ENCODE data around the gene AATF.

AATF gene

GRCh38 chr17:37019741-37020129 is 71.0 kb downstream of the AATF start:
- no peak overlapping the region for H3K4me3 Mint-ChIP-seq
- no peaks in the 10 kb centered on the region for H3K27me3 Mint-ChIP-seq
- H3K27ac Mint-ChIP-seq, result no peak overlapping the region
- peaks cover 72% of the 10 kb centered on the region for H3K36me3 Mint-ChIP-seq (ENCODE audit: low read depth)
- DNase-seq, result no peak
- H3K4me1 Mint-ChIP-seq (ENCODE audit: low read depth), result peaks cover 10% of the 10 kb centered on the region
- H3K9me3 Mint-ChIP-seq, result no peaks in the 10 kb centered on the region

GRCh38 chr17:37024181-37024637 is 75.5 kb downstream of the AATF start:
- Mint-ChIP-seq H3K36me3 (ENCODE audit: low read depth) (peaks cover 63% of the 10 kb centered on the region), H3K4me3 (no peak overlapping the region), H3K4me1 (ENCODE audit: low read depth) (peaks cover 30% of the 10 kb centered on the region), H3K9me3 (no peaks in the 10 kb centered on the region), H3K27me3 (no peaks in the 10 kb centered on the region), H3K27ac (peak overlapping the region; percentile 29)
- no peak for DNase-seq

- no peaks in the 10 kb centered on the region for H3K27me3 Mint-ChIP-seq
- peaks cover 30% of the 10 kb centered on the region for H3K4me1 Mint-ChIP-seq (ENCODE audit: low read depth)
- H3K36me3 Mint-ChIP-seq (ENCODE audit: low read depth), result peaks cover 62% of the 10 kb centered on the region
- DNase-seq, result no peak
- H3K9me3 Mint-ChIP-seq, result no peaks in the 10 kb centered on the region
- H3K4me3 Mint-ChIP-seq, result no peak overlapping the region
- peak overlapping the region; percentile 79 for H3K27ac Mint-ChIP-seq
Observed at GRCh38 chr17:37025238-37025637, 76.5 kb downstream of the AATF start.

- no peaks in the 10 kb centered on the region for H3K9me3 Mint-ChIP-seq
- no peak overlapping the region for H3K4me3 Mint-ChIP-seq
- DNase-seq, result no peak
- H3K4me1 Mint-ChIP-seq (ENCODE audit: low read depth), result peaks cover 30% of the 10 kb centered on the region
- H3K36me3 Mint-ChIP-seq (ENCODE audit: low read depth), result peaks cover 64% of the 10 kb centered on the region
- no peaks in the 10 kb centered on the region for H3K27me3 Mint-ChIP-seq
- H3K27ac Mint-ChIP-seq, result peak overlapping the region; percentile 79
Observed at GRCh38 chr17:37025847-37026530, 77.2 kb downstream of the AATF start.

GRCh38 chr17:37026531-37026869 is 77.7 kb downstream of the AATF start:
- Mint-ChIP-seq H3K4me1 (ENCODE audit: low read depth) (peaks cover 30% of the 10 kb centered on the region), H3K27me3 (no peaks in the 10 kb centered on the region), H3K9me3 (no peaks in the 10 kb centered on the region), H3K36me3 (ENCODE audit: low read depth) (peaks cover 69% of the 10 kb centered on the region), H3K27ac (peak overlapping the region; percentile 31), H3K4me3 (no peak overlapping the region)
- no peak for DNase-seq

GRCh38 chr17:37028040-37028439 is 79.3 kb downstream of the AATF start:
- DNase-seq, result no peak
- Mint-ChIP-seq H3K27me3 (no peaks in the 10 kb centered on the region), H3K4me3 (no peak overlapping the region), H3K9me3 (no peaks in the 10 kb centered on the region), H3K27ac (no peak overlapping the region), H3K4me1 (ENCODE audit: low read depth) (peaks cover 30% of the 10 kb centered on the region), H3K36me3 (ENCODE audit: low read depth) (peaks cover 67% of the 10 kb centered on the region)

GRCh38 chr17:37031493-37032083 is 82.8 kb downstream of the AATF start:
- DNase-seq, result no peak
- Mint-ChIP-seq H3K27me3 (no peaks in the 10 kb centered on the region), H3K36me3 (ENCODE audit: low read depth) (peaks cover 70% of the 10 kb centered on the region), H3K9me3 (no peaks in the 10 kb centered on the region), H3K4me1 (ENCODE audit: low read depth) (peaks cover 2% of the 10 kb centered on the region), H3K27ac (no peak overlapping the region), H3K4me3 (no peak overlapping the region)

GRCh38 chr17:37037590-37038155 is 88.9 kb downstream of the AATF start:
- H3K27me3 Mint-ChIP-seq, result no peaks in the 10 kb centered on the region
- peaks cover 2% of the 10 kb centered on the region for H3K4me1 Mint-ChIP-seq (ENCODE audit: low read depth)
- H3K4me3 Mint-ChIP-seq, result no peak overlapping the region
- peaks cover 68% of the 10 kb centered on the region for H3K36me3 Mint-ChIP-seq (ENCODE audit: low read depth)
- H3K27ac Mint-ChIP-seq, result peak overlapping the region; percentile 60
- H3K9me3 Mint-ChIP-seq, result no peaks in the 10 kb centered on the region
- DNase-seq, result no peak

GRCh38 chr17:37039269-37039668 is 90.5 kb downstream of the AATF start:
- Mint-ChIP-seq H3K27ac (no peak overlapping the region), H3K27me3 (no peaks in the 10 kb centered on the region), H3K36me3 (ENCODE audit: low read depth) (peaks cover 62% of the 10 kb centered on the region), H3K4me3 (no peak overlapping the region), H3K4me1 (ENCODE audit: low read depth) (peaks cover 7% of the 10 kb centered on the region), H3K9me3 (no peaks in the 10 kb centered on the region)
- no peak for DNase-seq

GRCh38 chr17:37041932-37042331 is 93.2 kb downstream of the AATF start:
- H3K27me3 Mint-ChIP-seq, result no peaks in the 10 kb centered on the region
- peaks cover 7% of the 10 kb centered on the region for H3K4me1 Mint-ChIP-seq (ENCODE audit: low read depth)
- H3K36me3 Mint-ChIP-seq (ENCODE audit: low read depth), result peaks cover 52% of the 10 kb centered on the region
- H3K9me3 Mint-ChIP-seq, result no peaks in the 10 kb centered on the region
- no peak for DNase-seq
- H3K27ac Mint-ChIP-seq, result no peak overlapping the region
- no peak overlapping the region for H3K4me3 Mint-ChIP-seq

GRCh38 chr17:37043201-37043600 is 94.4 kb downstream of the AATF start:
- DNase-seq, result no peak
- peaks cover 46% of the 10 kb centered on the region for H3K36me3 Mint-ChIP-seq (ENCODE audit: low read depth)
- peak overlapping the region; percentile 19 for H3K27ac Mint-ChIP-seq

GRCh38 chr17:37045351-37045922 is 96.7 kb downstream of the AATF start:
- Mint-ChIP-seq H3K4me3 (no peak overlapping the region), H3K27me3 (no peaks in the 10 kb centered on the region), H3K27ac (no peak overlapping the region), H3K36me3 (ENCODE audit: low read depth) (peaks cover 49% of the 10 kb centered on the region), H3K9me3 (no peaks in the 10 kb centered on the region), H3K4me1 (ENCODE audit: low read depth) (peaks cover 13% of the 10 kb centered on the region)
- no peak for DNase-seq

More at GRCh38 chr17:37043201-37043600, 94.4 kb downstream of the AATF start:
- Mint-ChIP-seq H3K4me3 (no peak overlapping the region), H3K9me3 (no peaks in the 10 kb centered on the region), H3K27me3 (no peaks in the 10 kb centered on the region), H3K4me1 (ENCODE audit: low read depth) (peaks cover 13% of the 10 kb centered on the region)

- H3K27me3 Mint-ChIP-seq, result no peaks in the 10 kb centered on the region
- H3K4me3 Mint-ChIP-seq, result no peak overlapping the region
- DNase-seq, result peak; percentile 84
- peaks cover 13% of the 10 kb centered on the region for H3K4me1 Mint-ChIP-seq (ENCODE audit: low read depth)
- H3K9me3 Mint-ChIP-seq, result no peaks in the 10 kb centered on the region
- peak overlapping the region; percentile 61 for H3K27ac Mint-ChIP-seq
- H3K36me3 Mint-ChIP-seq (ENCODE audit: low read depth), result peaks cover 61% of the 10 kb centered on the region
Observed at GRCh38 chr17:37047631-37048104, 98.9 kb downstream of the AATF start.

GRCh38 chr17:37048811-37049210 is 100.1 kb downstream of the AATF start:
- Mint-ChIP-seq H3K27ac (no peak overlapping the region), H3K36me3 (ENCODE audit: low read depth) (peaks cover 62% of the 10 kb centered on the region), H3K4me3 (no peak overlapping the region), H3K4me1 (ENCODE audit: low read depth) (peaks cover 8% of the 10 kb centered on the region), H3K9me3 (no peaks in the 10 kb centered on the region), H3K27me3 (no peaks in the 10 kb centered on the region)
- DNase-seq, result no peak

- peaks cover 71% of the 10 kb centered on the region for H3K36me3 Mint-ChIP-seq (ENCODE audit: low read depth)
Observed at GRCh38 chr17:37050920-37051319, 102.2 kb downstream of the AATF start.

More at GRCh38 chr17:37050920-37051319, 102.2 kb downstream of the AATF start:
- no peaks in the 10 kb centered on the region for H3K9me3 Mint-ChIP-seq
- H3K4me1 Mint-ChIP-seq (ENCODE audit: low read depth), result peaks cover 8% of the 10 kb centered on the region
- no peaks in the 10 kb centered on the region for H3K27me3 Mint-ChIP-seq
- H3K4me3 Mint-ChIP-seq, result no peak overlapping the region
- H3K27ac Mint-ChIP-seq, result no peak overlapping the region
- DNase-seq, result no peak

Measured in activated T-cell treated with anti-CD3 and anti-CD28 coated beads, Interleukin-2, amount 50 U/mL, for 24 hours (primary cell).